Esophagus squamous epithelium (tissue), 5 donors: Measurements from ENCODE around the gene VILL. TPM values are rescaled to one million over a fixed set of nuclear protein-coding genes. Genes with fewer than 3 reads are reported as not detected.
"Not testable (repeated sequence)": the region's sequence is repeated elsewhere in the genome, so short reads cannot be mapped to it uniquely, and the experiment has no call there.

Source experiments
- DNase-seq: peaks from one replicate; lab custom pipeline; 2025; lab: John Stamatoyannopoulos, UW
- H3K27ac ChIP-seq, 4 donors: fragments of 200-600 bp; sonication (generic); one replicate each; pipeline ENCODE4 v1.5.1; 2016 to 2019; ENCODE audit warnings: mild to moderate bottlenecking in 1 of 4
- H3K27me3 ChIP-seq, 4 donors: fragments of 200-600 bp; sonication (generic); 1 replicate in 3 of 4; 2 replicates in 1 of 4; pipeline versions ENCODE4 v1.5.1 to v1.6.0; 2017 to 2021; ENCODE audit warnings: antibody characterized with exemption in 1 of 4
- H3K36me3 ChIP-seq, 3 donors: fragments of 200-600 bp; sonication (generic); one replicate each; pipeline ENCODE4 v1.5.1; 2016 to 2019
- H3K4me1 ChIP-seq, 3 donors: fragments of 200-600 bp; sonication (generic); one replicate each; pipeline ENCODE4 v1.5.1; 2017 to 2019
- H3K4me3 ChIP-seq, 4 donors: fragments of 200-600 bp; sonication (generic); 1 replicate in 3 of 4; 2 replicates in 1 of 4; pipeline ENCODE4 v1.5.1; 2016 to 2019; ENCODE audit warnings: mild to moderate bottlenecking in 2 of 4, moderate library complexity in 1 of 4
- H3K9me3 ChIP-seq, 3 donors: fragments of 200-600 bp; sonication (generic); one replicate each; pipeline ENCODE4 v1.5.1; 2016 to 2019
- CTCF ChIP-seq, 6 experiments: fragments of 450-650 bp in 4 of 6; fragments of 200-600 bp in 2 of 6; sonication (generic) in 2 of 6; IDR thresholded peaks; one replicate each; pipeline ENCODE4 v1.5.1; 2016 to 2019; ENCODE audit warnings: antibody characterized with exemption in 6 of 6, mild to moderate bottlenecking in 4 of 6, moderate library complexity in 4 of 6
- POLR2A ChIP-seq, 4 donors: fragments of 450-650 bp; IDR thresholded peaks; one replicate each; pipeline ENCODE4 v1.6.1; 2017; ENCODE audit warnings: antibody characterized with exemption in 4 of 4, mild to moderate bottlenecking in 4 of 4, moderate library complexity in 3 of 4
- WGBS, 2 donors: methylation state at CpG; one replicate each; pipeline ENCODE4 v1.1.5; 2018; 5-methylcytosine and 5-hydroxymethylcytosine counted together
- intact Hi-C: fragments of 100-400 bp; cut with DNase I; formaldehyde crosslinking; loops from one replicate; pipeline ENCODE4 v1.15.0; 2022
- total RNA-seq, 4 donors: library from RNA; depleted of rRNA; stranded (reverse); fragments of >200 nt; gene quantifications; one replicate each; pipeline ENCODE4 v1.1.0, GENCODE V29; 2016
- donor health status: DM: yes; HTN: yes; CAD: no.

VILL gene
- total RNA-seq, 4 donors from 2014 or later = 5.5 to 13.0 (median 6.1) TPM

GRCh38 chr3:38046821-38047220, 56.2 kb downstream of the VILL start:
- H3K4me3 ChIP-seq = no peak overlapping the region
- H3K27ac ChIP-seq = no peak overlapping the region
- DNase-seq = no peak
- H3K36me3 ChIP-seq = no peaks in the 10 kb centered on the region
- no peaks in the 10 kb centered on the region for H3K9me3 ChIP-seq
- 92 to 93% methylated on average over 2 of the region's 2 CpGs for WGBS, 2 donors
- H3K4me1 ChIP-seq = peaks cover 0 to 4% (median 0%) of the 10 kb centered on the region in 3 donors
- H3K27me3 ChIP-seq = no peaks in the 10 kb centered on the region
- no peak for TF ChIP-seq POLR2A (IDR thresholded peaks at IDR 0.05)
- TF ChIP-seq CTCF (IDR thresholded peaks at IDR 0.05) = no peak
- intact Hi-C loops = loop anchor here (10.0 kb wide), 1 partner anchor 68 kb away; no protein-coding TSS in a partner anchor

- WGBS, 2 donors = 57 to 62% methylated on average over 2 of the region's 2 CpGs
- TF ChIP-seq POLR2A (IDR thresholded peaks at IDR 0.05) (no peak), CTCF (IDR thresholded peaks at IDR 0.05) (no peak)
- Histone ChIP-seq H3K36me3 (no peaks in the 10 kb centered on the region), H3K4me3 (no peak overlapping the region), H3K4me1 (peaks cover 0 to 4% (median 0%) of the 10 kb centered on the region in 3 donors), H3K27me3 (no peaks in the 10 kb centered on the region), H3K27ac (no peak overlapping the region), H3K9me3 (no peaks in the 10 kb centered on the region)
- intact Hi-C loops = loop anchor here (10.0 kb wide), 1 partner anchor 67 kb away; no protein-coding TSS in a partner anchor
- DNase-seq = no peak
These were observed 57.3 kb downstream of the VILL start for GRCh38 chr3:38047896-38048295.

DNA sequence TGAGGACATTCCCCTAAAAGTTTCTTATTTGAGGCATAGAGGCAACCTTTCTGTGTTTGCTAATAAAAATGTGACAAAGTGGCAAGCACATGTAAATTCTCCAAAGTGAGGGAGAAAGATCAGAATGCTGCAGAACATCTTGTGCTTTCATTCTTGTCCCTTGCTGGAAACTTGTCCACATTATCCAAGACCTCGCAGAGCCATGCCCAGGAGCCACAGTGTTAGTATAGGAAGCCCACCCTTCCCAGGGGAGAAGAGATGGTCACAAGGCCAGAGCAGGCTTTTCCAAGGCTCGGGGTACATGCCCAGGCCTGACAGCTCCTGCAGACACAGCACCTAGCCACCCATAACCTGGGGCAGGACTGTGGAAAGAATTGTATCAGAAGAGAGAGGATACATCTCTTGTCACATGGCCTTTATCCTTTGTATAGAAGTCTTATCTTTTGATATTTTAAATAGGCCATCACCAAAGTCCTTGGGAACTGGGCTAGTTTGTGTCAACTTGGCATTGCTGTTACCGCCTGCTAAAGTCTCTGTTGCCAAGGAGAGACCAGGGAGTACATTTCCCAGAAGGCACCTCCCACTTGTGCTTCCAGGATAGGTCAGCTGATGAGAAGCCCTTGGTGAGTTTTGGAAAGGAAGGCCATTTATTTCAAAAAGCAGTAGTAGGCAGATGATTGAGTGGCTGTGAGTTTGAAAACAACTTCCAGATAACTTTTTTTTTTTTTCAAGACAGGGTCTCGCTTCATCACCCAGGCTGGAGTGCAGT, 59.0 kb downstream of the VILL start:
- Histone ChIP-seq H3K27me3 (no peaks in the 10 kb centered on the region), H3K9me3 (no peaks in the 10 kb centered on the region), H3K36me3 (no peaks in the 10 kb centered on the region), H3K27ac (no peak overlapping the region), H3K4me1 (peaks cover 0 to 4% (median 0%) of the 10 kb centered on the region in 3 donors), H3K4me3 (no peak overlapping the region)
- TF ChIP-seq CTCF (IDR thresholded peaks at IDR 0.05) (no peak), POLR2A (IDR thresholded peaks at IDR 0.05) (no peak)
- intact Hi-C loops = loop anchor here (10.0 kb wide), 1 partner anchor 65 kb away; no protein-coding TSS in a partner anchor
- 77 to 84% methylated on average over 2 to 4 of the region's 4 CpGs for WGBS, 2 donors
- no peak for DNase-seq

DNA sequence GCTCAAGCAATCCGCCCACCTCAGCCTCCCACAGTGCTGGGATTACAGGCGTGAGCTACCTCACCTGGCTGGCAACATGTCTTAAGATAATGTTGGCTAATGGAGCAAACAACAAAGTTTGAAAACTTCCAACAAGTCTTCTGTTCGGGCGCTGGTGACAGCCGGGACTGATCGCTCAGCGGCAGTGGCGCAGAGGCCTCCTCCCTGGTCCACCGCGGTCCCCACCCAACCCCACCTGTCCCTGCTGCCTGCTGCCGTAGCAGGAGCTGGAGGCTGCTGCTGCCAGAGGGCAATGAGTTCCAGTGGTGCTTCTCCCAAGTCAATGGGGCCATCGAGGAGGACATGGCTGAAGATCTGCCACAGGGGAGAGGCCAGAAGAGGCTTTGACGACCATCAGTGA, 60.5 kb downstream of the VILL start:
- Histone ChIP-seq H3K36me3 (no peaks in the 10 kb centered on the region), H3K9me3 (no peaks in the 10 kb centered on the region), H3K4me1 (peaks cover 0 to 4% (median 0%) of the 10 kb centered on the region in 3 donors), H3K27ac (no peak overlapping the region), H3K27me3 (no peaks in the 10 kb centered on the region), H3K4me3 (no peak overlapping the region)
- no peak for DNase-seq
- intact Hi-C loops = no loop called here
- 91 to 100% methylated on average over 4 to 11 of the region's 13 CpGs for WGBS, 2 donors
- TF ChIP-seq POLR2A (IDR thresholded peaks at IDR 0.05) = no peak
- TF ChIP-seq CTCF (IDR thresholded peaks at IDR 0.05) = no peak

DNA sequence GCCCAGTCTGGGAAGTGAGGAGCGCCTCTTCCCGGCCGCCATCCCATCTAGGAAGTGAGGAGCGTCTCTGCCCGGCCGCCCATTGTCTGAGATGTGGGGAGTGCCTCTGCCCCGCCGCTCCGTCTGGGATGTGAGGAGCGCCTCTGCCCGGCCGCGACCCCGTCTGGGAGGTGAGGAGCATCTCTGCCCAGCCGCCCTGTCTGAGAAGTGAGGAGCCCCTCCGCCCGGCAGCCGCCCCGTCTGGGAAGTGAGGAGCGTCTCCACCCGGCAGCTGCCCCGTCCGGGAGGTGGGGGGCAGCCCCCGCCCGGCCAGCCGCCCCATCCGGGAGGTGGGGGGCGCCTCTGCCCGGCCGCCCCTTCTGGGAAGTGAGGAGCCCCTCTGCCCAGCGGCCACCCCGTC, 62.7 kb downstream of the VILL start:
- intact Hi-C loops, H3K4me3 ChIP-seq, H3K27ac ChIP-seq, DNase-seq, H3K27me3 ChIP-seq, H3K4me1 ChIP-seq, H3K9me3 ChIP-seq, H3K36me3 ChIP-seq: not testable (repeated sequence)
- no CpG with 5 or more reads among the region's 32 CpGs for WGBS, 2 donors

DNA sequence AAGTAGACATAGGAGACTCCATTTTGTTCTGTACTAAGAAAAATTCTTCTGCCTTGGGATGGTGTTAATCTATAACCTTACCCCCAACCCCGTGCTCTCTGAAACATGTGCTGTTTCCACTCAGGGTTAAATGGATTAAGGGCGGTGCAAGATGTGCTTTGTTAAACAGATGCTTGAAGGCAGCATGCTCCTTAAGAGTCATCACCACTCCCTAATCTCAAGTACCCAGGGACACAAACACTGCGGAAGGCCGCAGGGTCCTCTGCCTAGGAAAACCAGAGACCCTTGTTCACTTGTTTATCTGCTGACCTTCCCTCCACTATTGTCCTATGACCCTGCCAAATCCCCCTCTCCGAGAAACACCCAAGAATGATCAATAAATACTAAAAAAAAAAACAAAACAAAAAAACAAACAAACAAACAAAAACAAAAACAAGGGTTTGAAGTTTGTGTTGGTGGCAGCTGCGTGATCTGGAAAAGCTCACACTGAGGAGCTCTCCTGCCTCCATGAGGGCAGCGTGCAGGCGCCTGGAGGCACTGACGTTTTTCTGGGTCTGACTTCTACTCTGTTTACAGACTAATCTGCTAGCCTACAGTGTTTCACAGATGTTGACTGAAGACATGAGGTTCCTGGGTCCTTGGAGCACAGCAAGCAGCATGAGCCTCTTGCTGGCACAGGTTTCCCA, 63.4 kb downstream of the VILL start:
- DNase-seq, H3K9me3 ChIP-seq, H3K4me3 ChIP-seq, H3K27me3 ChIP-seq, H3K4me1 ChIP-seq, H3K36me3 ChIP-seq, intact Hi-C loops, H3K27ac ChIP-seq: not testable (repeated sequence)
- WGBS, 2 donors = 75 to 84% methylated on average over 5 to 7 of the region's 9 CpGs
